Left ventricle myocardium inferior (tissue), 1 donor: ENCODE measurements around the gene RNASE2. TPM values are rescaled to one million over a fixed set of nuclear protein-coding genes. Genes with fewer than 3 reads are reported as not detected.
"Not testable (repeated sequence)": the region's sequence is repeated elsewhere in the genome, so short reads cannot be mapped to it uniquely, and the experiment has no call there.

ENCODE experiments used
- DNase-seq: peaks from one replicate; pipeline ENCODE4 v3.0.0-alpha.2; 2020
- H3K27ac ChIP-seq: fragments of 200-600 bp; replicated peaks from 2 replicates; pipeline ENCODE4 v1.8.0; 2021
- H3K27me3 ChIP-seq: fragments of 200-600 bp; 2 replicates; pipeline ENCODE4 v1.8.0; 2021; ENCODE audit warnings: low read depth
- H3K36me3 ChIP-seq: fragments of 200-600 bp; 2 replicates; pipeline ENCODE4 v1.8.0; 2021
- H3K4me1 ChIP-seq: fragments of 200-600 bp; 2 replicates; pipeline ENCODE4 v1.8.0; 2021
- H3K4me3 ChIP-seq: fragments of 200-600 bp; 2 replicates; pipeline ENCODE4 v1.8.0; 2021; ENCODE audit warnings: mild to moderate bottlenecking, moderate library complexity
- H3K9me3 ChIP-seq: fragments of 200-600 bp; replicated peaks from 2 replicates; pipeline ENCODE4 v1.8.0; 2021
- intact Hi-C: fragments of 100-400 bp; cut with micrococcal nuclease; formaldehyde crosslinking; loops from one replicate; pipeline ENCODE4 v1.11.0; 2022
- long read RNA-seq: library from polyadenylated mRNA; unstranded; transcript quantifications from one replicate; pipeline ENCODE4 v2.0.0, GENCODE V29; 2021
- total RNA-seq: library from RNA; stranded (reverse); fragmentation: NEBNext Ultra II Directional; extraction: Animal tissue kit (Norgen Biotek cat#: 25700); gene quantifications from one replicate; pipeline ENCODE4 v1.2.1, GENCODE V29; 2021
- TF ChIP-seq, protein P1 (sequence below): fragments of 200-600 bp; IDR thresholded peaks from 2 replicates; pipeline ENCODE4 v1.8.0; 2021; ENCODE audit warnings: antibody characterized with exemption, mild to moderate bottlenecking, borderline replicate concordance
- donor health status: DM: no; HTN: yes; CAD: no; lungs with severe emphysema.

The RNASE2 gene
- 1.3 TPM for total RNA-seq
- long read RNA-seq: 0 reads

- H3K4me1 ChIP-seq, H3K36me3 ChIP-seq, H3K27ac ChIP-seq, DNase-seq, intact Hi-C loops, H3K4me3 ChIP-seq, H3K9me3 ChIP-seq: not testable (repeated sequence)
- H3K27me3 ChIP-seq: peaks cover 29% of the 10 kb centered on the region
These were observed at the start of gene RNASE2 for GRCh38 chr14:20954736-20955537. TSS of gene RNASE2 (plus strand) at chr14:20955487. CDS start at chr14:20955772, 285 bp downstream.

GRCh38 chr14:20905676-20906075 lies 49.6 kb upstream of the RNASE2 start:
- no peaks in the 10 kb centered on the region for H3K27me3 ChIP-seq
- H3K36me3 ChIP-seq: no peaks in the 10 kb centered on the region
- no peak for DNase-seq
- TF ChIP-seq, protein P1, sequence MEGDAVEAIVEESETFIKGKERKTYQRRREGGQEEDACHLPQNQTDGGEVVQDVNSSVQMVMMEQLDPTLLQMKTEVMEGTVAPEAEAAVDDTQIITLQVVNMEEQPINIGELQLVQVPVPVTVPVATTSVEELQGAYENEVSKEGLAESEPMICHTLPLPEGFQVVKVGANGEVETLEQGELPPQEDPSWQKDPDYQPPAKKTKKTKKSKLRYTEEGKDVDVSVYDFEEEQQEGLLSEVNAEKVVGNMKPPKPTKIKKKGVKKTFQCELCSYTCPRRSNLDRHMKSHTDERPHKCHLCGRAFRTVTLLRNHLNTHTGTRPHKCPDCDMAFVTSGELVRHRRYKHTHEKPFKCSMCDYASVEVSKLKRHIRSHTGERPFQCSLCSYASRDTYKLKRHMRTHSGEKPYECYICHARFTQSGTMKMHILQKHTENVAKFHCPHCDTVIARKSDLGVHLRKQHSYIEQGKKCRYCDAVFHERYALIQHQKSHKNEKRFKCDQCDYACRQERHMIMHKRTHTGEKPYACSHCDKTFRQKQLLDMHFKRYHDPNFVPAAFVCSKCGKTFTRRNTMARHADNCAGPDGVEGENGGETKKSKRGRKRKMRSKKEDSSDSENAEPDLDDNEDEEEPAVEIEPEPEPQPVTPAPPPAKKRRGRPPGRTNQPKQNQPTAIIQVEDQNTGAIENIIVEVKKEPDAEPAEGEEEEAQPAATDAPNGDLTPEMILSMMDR: no peak
- H3K4me1 ChIP-seq: no peaks in the 10 kb centered on the region
- H3K9me3 ChIP-seq: no peaks in the 10 kb centered on the region
- H3K4me3 ChIP-seq: no peak overlapping the region
- no peak overlapping the region for H3K27ac ChIP-seq
- intact Hi-C loops: no loop called here

GRCh38 chr14:20907214-20907613 lies 48.1 kb upstream of the RNASE2 start:
- intact Hi-C loops: no loop called here
- DNase-seq: no peak
- TF ChIP-seq, protein P1: no peak
- Histone ChIP-seq H3K4me3 (no peak overlapping the region), H3K27ac (no peak overlapping the region), H3K9me3 (no peaks in the 10 kb centered on the region), H3K36me3 (no peaks in the 10 kb centered on the region), H3K4me1 (no peaks in the 10 kb centered on the region), H3K27me3 (no peaks in the 10 kb centered on the region)

DNA sequence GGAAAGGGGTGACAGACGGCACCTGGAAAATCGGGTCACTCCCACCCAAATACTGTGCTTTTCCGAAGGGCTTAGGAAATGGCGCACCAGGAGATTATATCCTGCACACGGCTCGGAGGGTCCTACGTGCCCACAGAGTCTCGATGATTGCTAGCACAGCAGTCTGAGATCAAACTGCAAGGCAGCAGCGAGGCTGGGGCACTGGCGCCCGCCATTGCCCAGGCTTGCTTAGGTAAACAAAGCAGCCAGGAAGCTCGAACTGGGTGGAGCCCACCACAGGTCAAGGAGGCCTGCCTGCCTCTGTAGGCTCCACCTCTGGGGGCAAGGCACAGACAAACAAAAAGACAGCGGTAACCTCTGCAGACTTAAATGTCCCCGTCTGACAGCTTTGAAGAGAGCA lies 44.5 kb upstream of the RNASE2 start:
- intact Hi-C loops, H3K27ac ChIP-seq, DNase-seq, H3K27me3 ChIP-seq, H3K9me3 ChIP-seq, H3K36me3 ChIP-seq, H3K4me3 ChIP-seq, H3K4me1 ChIP-seq: not testable (repeated sequence)

DNA sequence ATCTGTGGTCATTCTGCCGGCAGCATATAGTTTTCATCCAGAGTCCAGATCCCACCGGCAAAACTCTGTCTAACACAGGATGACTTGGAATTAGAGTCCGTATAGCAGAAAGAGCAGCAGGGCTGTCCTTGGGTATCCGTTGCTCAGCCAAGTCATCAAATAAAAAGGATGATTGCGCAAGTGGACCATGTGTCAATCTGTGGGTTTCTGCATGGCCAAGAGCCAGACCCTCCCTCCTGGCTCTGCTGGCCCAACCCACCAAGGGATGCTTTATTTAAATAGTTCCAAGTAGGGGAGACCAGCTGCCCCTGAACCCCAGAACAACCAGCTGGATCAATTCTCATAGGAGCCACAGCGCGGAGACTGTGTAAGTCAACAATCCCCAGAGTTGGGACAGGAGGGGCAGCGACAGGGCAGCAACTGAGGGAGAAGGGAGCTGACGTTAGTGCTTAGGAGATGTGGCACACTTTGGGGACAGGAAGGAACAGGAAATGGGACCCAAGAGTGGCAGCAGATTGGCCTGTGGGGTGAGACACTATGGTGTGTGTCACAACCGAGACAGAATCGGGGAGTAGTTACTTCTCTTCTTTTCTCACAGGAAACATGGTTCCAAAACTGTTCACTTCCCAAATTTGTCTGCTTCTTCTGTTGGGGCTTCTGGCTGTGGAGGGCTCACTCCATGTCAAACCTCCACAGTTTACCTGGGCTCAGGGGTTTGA lies 36.1 kb upstream of the RNASE2 start:
- peaks cover 35% of the 10 kb centered on the region for H3K27me3 ChIP-seq
- peak; percentile 17 for DNase-seq
- intact Hi-C loops, H3K4me3 ChIP-seq, H3K36me3 ChIP-seq, H3K9me3 ChIP-seq, H3K4me1 ChIP-seq, H3K27ac ChIP-seq: not testable (repeated sequence)

GRCh38 chr14:20923766-20924297 lies 31.5 kb upstream of the RNASE2 start:
- H3K4me1 ChIP-seq, H3K36me3 ChIP-seq, H3K4me3 ChIP-seq, intact Hi-C loops, H3K9me3 ChIP-seq, DNase-seq, H3K27ac ChIP-seq: not testable (repeated sequence)
- H3K27me3 ChIP-seq: peaks cover 48% of the 10 kb centered on the region

- H3K4me3 ChIP-seq: no peak overlapping the region
- no peaks in the 10 kb centered on the region for H3K36me3 ChIP-seq
- peak; percentile 20 for DNase-seq
- TF ChIP-seq, protein P1: peak; percentile 55
- no peaks in the 10 kb centered on the region for H3K9me3 ChIP-seq
- intact Hi-C loops: no loop called here
- peaks cover 35% of the 10 kb centered on the region for H3K27me3 ChIP-seq
- no peak overlapping the region for H3K27ac ChIP-seq
- no peaks in the 10 kb centered on the region for H3K4me1 ChIP-seq
These were observed 21.0 kb upstream of the RNASE2 start for GRCh38 chr14:20934148-20934762.
